HG03025 (cell line): ENCODE measurements around the gene CCDC3.
"Not testable (repeated sequence)": the region's sequence is repeated elsewhere in the genome, so short reads cannot be mapped to it uniquely, and the experiment has no call there.

Experiments used
- ATAC-seq: cut with Tn5 transposase; IDR thresholded peaks from one replicate; pipeline ENCODE4 v1.9.1; 2021; ENCODE audit warnings: mild to moderate bottlenecking, moderate library complexity; ENCODE audit not compliant: unreplicated experiment, low FRiP score

Gene CCDC3

DNA sequence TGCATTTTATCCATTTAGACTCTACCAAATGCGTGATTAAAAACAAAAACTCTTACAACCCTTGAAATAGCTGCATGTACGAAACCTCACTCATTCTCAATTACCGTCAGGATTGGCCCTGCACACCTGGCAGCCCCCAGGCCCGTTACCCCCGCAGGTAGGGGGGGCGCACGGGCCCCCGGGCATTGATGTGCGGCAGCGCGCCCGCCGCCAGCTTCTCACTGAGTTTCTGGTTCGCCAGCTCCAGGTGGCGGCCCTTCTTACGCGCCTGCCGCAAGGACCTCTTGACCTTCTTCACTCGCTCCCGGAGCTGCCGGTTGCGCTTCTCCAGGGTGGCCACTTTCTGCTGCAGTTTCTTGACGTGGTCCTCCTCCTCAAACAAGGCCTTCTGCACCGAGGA lies 103.2 kb downstream of the CCDC3 start:
- ATAC-seq = no peak

DNA sequence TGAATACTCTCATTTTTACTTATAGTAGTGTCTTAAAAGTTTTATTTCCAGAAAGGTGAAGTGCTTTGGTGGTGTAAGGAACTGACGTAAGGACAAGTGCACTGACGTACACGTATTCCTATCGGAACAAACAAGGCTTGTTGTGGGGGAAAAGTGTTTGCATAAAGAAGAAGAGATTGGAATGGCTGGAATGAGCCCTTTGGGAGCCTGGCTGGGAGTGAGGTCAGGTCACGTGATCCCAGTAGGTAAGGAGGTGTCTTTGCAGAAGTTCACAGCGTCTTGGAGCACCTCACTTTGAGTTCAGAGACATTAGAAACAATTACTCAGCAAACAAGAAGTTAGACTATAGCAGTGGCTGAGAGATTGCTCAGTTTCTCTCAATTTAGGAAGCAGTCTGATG lies 104.2 kb downstream of the CCDC3 start:
- no peak for ATAC-seq

DNA sequence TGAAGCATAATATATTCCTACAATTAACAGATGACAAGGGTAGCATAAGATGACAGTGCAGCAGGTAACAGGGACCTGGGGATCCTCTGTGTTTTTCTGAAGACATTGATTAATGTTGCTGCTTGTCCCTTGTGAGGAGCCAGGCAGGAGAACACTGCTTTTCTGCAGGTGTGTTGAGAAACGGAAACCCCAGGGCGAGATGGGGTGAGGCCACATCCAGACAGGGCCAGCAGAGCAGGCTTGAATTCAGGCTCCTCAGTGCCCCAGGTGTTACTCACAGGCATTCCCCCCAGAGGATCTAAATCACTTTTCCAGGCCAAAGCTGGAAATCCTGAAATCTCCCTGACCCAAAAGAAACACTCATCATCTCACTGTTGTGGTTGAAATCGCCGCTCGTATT lies 105.3 kb downstream of the CCDC3 start:
- ATAC-seq = no peak

DNA sequence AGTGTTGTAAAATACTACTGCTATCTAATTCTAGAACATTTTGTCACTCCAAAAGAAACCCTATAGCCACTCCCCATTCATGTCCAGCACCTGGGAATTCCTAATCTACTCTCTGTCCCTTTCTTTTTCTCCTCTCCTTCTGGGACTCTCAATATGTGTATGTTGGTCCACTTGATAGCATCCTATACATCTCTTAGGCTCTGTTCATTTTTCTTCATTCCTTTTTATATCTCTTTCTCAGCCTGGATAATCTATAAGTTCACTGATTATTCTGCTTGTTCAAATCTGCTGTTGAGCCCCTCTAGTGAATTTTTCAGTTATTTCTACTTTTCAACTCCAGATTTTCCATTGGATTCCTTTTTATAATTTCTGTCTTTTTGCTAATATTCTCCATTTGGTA lies 108.6 kb downstream of the CCDC3 start:
- no peak for ATAC-seq

DNA sequence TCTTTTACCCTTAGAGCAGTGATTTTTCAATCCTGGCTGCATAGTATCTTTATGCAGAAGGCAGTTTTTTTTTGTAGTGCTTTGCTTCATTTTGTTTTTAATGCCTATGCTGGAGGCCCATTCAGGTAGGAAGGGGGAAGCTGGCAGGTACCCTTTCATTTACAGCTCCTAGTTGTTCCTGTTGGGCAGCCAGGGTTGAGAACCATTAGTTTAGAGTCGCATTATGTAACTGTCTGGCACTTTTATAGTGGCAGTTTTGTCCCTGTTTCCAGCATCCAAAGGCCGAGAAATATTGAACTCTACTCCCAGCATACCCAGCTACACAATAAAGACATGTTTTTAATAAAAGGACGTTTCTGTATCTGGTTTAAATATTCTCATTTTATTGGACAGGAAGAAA lies 110.6 kb downstream of the CCDC3 start:
- ATAC-seq = no peak

DNA sequence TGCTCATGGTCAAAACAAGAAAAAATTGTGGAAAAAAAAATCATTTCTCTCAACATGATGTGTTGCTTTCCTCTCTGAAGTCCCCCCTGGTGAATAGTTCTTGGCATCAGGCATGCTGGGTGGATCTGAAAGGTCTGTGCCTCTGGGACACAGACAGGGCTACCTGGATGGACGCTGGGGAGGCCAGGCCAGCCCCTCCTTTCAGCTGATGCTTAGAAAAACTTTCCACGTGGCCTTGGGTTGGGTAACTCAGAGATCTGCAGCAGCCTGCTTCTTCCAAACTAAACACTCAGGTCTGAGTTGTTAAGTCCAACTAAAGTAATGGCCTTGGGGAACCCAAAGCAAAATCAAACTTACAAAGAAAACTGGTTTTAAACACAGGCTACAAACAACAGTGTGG lies 113.0 kb downstream of the CCDC3 start:
- no peak for ATAC-seq

DNA sequence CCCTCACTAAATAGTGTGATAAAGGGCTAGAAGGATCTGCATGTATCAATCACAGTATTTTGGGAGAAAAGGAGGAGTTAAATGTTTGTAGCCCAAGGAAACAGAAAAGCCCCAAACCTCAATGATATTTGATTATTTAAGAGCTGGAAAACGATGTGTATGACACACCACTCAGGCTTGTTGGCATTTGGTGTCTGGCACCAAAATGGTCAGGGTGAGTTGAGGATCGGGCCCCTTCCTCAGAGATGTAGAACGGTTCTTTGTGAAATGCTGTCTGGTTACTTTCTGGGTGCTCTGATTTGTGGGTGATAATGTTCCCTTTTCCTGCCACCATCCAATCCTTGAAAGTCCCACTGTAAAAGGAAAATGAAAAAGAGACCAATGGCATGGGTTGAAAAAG lies 113.7 kb downstream of the CCDC3 start:
- no peak for ATAC-seq

DNA sequence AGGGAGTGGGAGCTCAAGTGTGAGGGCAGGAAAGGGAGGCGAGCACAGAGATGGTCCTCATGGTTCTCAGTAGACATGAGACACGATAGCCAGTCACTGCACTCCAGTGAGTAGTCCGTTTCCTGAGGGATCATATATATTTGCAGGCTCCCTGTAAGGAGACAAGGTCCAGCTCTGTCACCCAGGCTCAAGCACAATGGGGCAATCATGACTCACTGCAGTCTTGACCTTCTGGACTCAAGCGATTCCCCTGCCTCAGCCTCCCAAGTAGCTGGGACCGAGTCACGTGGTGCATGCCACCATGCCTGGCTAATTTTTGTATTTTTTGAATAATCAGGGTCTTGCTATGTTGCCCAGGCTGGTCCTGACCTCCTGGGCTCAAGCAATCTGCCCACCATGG lies 116.7 kb downstream of the CCDC3 start:
- no peak for ATAC-seq

DNA sequence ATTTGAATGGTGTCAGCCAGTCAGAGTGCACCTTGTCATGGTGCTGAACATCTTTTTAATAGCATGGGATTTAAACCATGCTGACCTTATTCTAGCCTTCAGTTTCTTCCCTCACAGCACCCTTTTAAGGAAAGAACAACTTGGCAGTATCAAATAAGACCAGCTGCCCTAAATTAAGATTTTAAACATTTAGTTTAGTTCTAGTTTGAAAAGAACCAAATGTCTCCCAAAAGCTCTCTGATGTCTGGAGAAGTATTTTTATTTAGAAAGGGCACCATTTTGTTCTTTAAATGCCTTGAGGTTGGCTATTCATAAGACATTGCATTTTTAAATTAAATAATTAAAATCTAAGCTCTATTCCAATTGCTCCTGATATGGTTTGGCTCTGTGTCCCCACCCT lies 121.1 kb downstream of the CCDC3 start:
- ATAC-seq = no peak

DNA sequence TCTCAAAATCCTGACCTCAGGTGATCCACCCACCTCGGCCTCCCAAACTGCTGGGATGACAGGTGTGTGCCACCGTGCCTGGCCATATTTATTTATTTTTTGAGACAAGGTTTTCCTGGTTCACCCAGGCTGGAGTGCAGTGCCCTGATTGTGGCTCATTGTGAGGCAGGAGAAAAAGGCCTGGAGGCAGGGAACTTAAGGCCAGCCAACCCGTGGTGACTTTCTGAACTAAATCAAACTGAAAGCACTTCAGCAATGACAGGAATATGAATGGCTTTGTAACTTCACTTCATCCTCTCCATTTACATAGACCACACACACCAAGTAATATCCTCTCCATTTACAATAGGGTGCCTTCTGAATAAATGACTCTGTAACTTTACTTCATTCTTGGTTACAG lies 124.4 kb downstream of the CCDC3 start:
- no peak for ATAC-seq

DNA sequence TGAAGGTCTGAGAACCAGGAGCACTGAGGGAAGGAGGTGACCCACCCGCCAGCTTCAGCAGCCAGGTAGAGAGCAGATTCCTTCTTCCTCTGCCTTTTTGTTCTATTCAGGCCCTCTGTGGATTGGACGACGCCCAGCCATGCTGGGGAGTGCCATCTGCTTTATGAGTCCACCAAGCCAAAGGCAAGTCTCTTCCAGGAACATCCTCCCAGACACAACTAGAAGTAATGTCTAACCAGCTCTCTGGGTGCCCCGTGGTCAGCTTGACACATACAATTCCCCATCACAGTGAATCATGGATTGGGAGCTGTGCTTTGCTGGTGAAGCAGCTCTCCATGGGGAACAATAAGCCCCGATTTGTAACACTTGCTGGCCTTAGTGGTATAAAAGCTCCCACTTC lies 125.2 kb downstream of the CCDC3 start:
- no peak for ATAC-seq

DNA sequence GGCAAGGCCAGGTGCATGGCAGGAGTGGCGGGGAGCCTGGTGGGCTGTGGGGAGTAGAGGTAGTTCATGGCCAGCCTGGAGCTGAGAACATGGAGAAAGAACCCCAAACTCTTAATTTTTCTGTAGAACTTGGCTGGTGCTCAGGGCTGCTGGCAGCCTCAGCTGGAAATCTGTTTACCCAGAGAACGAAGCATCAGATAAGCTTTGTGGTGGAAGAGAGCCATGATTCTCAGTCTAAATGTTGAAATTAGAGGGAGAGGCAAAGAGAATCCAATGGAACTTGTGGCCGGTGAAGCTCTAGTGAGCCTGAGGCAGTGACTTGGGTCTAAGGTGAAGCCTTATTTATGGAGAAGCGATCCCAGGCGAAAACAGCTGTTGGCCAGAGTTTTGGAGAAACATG lies 126.4 kb downstream of the CCDC3 start:
- ATAC-seq = no peak

DNA sequence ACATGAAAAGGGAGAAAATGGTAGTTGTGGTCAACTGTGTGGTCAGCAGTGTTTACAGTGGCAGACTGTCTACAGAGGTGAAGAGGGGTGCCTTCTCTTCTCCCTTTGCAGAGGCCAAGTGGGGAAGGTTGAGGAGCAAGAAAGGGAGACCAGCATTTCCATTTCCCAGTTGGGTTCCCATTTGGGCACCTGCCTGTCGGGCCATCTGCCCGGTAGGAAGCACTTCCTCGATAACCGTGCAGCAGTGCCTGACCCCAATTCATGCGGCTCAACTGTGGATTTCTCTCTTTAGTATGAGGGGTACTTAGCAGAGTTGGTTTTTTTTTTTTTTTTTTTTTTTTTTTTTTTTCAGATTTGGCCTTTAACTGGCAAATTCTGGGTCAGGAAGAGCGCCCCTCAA lies 127.0 kb downstream of the CCDC3 start:
- ATAC-seq = no peak

DNA sequence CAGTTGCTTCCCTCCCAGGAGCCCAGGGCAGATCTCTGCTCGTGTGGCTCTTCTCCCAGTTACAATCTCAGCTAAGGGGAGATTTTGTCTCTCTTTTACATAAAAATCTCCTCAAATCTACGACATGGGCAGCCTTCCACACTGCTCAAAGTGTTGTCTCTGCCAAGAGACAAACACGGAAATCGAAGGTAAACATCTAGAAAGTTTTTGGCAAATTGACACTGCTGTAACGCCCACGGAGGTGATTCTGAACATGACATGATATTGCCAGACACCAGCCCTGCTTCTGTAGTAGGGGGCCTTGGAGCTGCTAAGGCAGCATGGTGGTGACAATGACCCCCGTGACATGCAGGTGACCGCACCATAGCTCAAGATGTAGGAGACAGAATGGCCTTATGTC lies 128.3 kb downstream of the CCDC3 start:
- ATAC-seq = no peak

DNA sequence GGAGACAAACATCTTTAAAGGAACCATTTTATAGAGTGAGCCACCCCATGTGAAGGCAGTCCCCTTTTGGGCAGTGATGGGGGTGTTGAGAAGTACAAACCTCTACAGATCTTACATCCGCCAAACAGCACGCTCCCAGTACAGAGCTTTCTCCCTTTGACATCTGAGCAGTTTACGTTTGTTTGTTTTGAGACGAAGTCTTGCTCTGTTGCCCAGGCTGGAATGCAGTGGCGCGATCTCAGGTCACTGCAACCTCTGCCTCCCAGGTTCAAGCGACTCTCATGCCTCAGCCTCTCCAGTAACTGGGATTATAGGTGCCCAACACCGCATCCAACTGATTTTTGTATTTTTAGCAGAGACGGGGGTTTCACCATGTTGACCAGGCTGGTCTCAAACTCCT lies 128.9 kb downstream of the CCDC3 start:
- no peak for ATAC-seq

DNA sequence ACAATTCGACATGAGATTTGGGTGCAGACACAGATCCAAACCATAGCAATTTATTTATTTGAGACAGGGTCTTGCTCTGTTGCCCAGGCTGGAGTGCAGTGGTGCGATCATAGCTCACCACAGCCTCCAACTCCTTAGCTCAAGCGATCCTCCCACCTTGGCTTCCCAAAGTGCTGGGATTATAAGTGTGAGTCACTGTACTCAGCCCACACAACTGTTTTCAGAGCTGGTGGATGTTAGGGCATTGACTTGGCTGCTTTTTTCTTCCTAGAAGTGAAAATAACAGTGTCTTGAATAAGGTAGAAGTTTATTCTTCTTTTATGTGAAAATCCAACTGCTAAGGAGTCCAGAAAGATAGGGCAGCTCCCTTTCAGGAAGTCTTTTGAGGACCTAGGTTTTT lies 132.1 kb downstream of the CCDC3 start:
- no peak for ATAC-seq

DNA sequence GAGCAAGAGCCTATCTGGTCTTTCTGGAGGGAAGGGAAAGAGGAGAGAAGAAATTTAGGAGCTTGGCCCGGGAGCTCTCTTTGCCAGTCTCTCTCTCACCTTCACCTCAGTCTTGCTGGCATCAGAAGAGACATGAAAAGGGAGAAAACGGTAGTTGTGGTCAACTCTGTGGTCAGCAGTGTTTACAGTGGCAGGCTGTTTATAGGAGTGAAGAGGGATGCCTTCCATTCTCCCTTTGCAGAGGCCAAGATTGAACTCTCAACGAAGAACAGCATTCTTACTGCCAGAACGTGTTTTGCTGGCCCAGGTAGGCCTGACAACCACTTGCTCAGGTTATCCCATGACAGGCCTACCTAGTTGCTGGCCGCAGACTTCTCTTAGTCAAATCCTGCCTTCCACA lies 133.3 kb downstream of the CCDC3 start:
- ATAC-seq = no peak

DNA sequence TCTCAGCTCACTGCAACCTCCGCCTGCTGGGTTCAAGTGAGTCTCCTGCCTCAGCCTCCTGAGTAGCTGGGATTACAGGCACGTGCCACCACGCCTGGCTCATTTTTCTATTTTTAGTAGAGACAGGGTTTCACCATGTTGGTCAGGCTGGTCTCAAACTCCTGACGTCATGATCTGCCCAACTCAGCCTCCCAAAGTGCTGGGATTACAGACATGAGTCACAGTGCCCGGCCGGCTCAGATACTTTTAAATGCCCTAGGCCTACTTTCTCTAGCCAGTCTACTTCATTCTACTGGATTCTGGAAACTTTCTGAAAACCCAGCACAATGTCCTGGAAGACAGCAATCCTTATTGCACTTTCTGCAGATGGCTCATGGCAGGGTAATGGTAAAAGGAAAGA lies 136.0 kb downstream of the CCDC3 start:
- ATAC-seq = not testable (repeated sequence)

DNA sequence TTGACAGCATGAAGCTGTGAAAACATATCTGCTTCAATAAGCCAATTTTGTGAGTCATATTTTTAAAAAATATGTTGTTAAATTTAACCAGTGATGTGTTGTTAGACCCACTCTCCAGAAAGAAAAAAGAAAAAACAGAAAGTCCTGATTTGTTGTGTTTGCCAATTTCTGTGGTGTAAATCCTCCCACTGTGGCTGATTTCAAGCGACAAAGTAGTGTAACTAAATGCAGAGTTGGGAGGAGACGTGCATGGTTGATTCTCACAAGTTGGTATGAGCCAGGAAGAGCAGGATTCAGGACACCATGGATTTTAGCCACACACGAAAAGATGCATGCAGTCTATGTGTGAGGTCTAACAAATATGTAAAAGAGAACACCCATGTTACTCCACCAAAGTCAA lies 139.1 kb downstream of the CCDC3 start:
- no peak for ATAC-seq

DNA sequence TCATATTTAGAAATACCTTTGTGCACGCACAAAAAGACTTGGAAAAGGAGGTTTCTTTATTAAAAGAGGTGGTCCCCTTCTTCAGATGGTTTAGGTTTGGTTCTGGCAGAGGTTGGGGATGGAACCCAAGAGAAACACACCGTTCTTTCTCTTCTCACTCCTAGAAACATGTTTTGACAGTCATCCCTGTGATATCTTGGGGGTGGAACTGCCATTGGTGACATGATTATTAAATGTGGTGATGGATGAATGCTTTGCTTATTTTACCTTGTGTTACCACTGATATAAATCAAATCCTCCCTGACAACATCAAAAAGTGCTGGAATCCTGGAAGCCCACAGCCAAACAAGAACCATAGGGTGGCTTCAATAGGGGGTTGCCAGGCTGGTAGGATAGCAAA lies 146.5 kb downstream of the CCDC3 start:
- no peak for ATAC-seq

DNA sequence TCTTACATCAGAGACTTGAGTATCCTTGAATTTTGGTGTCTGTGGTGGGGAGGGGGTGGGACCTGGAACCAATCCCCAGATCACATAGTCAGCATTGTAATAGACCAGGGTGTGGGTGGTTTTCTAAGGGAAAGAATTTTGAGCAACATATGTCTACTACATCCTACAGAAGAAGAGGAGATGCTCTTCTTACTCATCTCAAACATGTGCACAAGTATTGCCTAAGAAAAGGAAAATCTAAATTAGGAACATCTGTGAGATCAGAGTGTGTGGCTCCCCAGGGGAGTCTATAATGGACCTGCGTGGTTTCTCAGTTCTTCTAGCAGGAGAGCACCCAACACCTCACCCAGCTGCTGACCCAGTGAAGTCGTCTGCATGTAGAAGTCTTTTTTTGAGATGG lies 148.8 kb downstream of the CCDC3 start:
- ATAC-seq = no peak

DNA sequence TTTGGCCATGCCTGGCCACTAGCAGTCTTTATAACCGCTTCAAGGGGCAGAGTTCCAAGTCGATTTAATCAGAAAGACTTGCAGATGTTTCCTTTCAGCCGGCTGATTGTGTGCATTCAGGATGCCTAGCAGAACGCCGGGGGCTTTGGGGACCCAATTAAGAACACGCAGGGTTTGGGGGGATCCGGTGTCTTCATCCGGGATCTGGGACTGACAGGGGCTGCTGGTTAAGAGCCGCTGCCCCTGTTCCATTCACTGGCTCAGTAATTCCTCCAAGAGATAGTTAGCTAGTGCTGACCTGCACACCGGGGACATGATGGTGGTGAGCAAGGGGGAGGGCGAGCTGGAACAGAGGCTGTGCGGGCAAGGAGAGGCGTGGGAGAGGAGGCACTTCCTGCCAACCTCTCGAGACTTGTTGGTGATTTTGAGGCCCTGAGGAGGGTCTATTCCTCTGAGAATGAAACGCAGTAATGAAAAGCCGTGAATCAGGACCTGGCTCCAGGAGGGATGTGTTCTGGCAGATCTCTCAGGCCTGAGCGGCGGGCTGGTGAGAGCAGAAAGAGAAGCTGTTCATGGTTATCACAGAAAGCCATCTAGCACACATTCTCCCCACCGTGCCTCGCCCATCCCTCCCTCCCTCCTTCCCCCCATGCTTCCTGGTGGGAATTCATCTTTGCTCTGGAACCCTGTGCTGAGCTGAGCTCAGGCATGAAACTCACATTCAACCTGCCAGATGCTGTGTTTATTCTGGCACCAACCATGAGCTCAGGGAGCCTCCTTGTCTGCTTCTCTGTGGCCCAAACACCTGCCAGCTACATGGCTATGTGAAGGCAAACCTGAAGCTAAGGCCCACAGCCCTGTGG lies 152.0 kb downstream of the CCDC3 start:
- ATAC-seq = no peak
